PFSK-1 (cell line): Measurements from ENCODE around the gene KAZALD1.

Experiments
- POLR2AphosphoS5 ChIP-seq: IDR thresholded peaks from 2 replicates; pipeline ENCODE4 v1.6.1; 2012; ENCODE audit warnings: low read depth, mild to moderate bottlenecking, control low read depth, low read length, moderate library complexity
- REST ChIP-seq, 2 experiments: IDR thresholded peaks; 2 replicates each; pipeline versions ENCODE4 v1.6.1 to v1.8.0; 2011 to 2012; ENCODE audit warnings: low read depth in 2 of 2, low read length in 2 of 2, control low read depth in 1 of 2, inconsistent platforms in 1 of 2, mild to moderate bottlenecking in 1 of 2, moderate library complexity in 1 of 2; ENCODE audit not compliant: insufficient read depth in 1 of 2
- SIN3A ChIP-seq: IDR thresholded peaks from 2 replicates; pipeline ENCODE4 v1.6.1; 2012; ENCODE audit warnings: mild to moderate bottlenecking, low read length, moderate library complexity, borderline replicate concordance; ENCODE audit not compliant: insufficient read depth
- TAF1 ChIP-seq: IDR thresholded peaks from 2 replicates; pipeline ENCODE4 v1.6.1; 2012; ENCODE audit warnings: low read length, control low read depth, borderline replicate concordance; ENCODE audit not compliant: insufficient read depth

DNA sequence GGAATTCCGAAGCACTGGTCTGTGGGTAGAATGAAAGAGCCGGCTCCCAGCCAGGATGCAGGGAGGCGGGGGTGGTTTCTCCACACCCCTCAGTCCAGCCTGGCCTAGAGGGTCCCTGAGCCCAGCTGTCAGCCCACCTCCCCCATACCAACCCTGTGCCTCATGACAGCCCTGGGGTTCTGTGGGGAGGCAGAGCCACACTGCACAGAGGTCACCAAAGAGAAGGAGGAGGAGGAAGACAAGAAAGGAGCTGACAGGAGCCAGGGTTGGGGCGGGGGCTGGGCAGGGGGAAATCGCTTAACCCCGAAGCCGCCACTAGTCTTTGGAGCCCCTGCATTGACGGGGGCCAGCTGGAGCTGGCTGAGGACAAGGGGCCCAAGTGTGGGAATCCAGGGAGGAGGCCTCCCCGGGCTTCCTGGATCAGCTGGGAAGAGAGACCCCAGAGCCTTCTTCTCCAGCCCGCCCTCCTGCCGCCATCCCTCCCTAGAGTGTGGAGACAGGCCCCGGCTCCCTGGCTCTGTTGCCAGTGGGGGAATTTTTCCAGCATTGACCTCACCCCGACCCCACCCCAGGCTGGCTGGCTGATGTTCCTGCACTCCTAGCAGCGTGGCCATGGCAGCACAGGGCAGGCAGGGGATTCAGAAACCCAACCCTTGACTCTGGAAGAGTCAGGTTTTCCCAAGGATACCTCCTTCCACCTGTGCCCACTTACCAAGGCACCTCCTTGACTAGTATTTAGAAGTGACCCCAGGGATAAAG lies 32.5 kb downstream of the KAZALD1 start:
- TF ChIP-seq POLR2AphosphoS5 (no peak), REST (IDR thresholded peaks at IDR 0.05; ENCODE audit: insufficient read depth in 1 of 2, low read depth in 2 of 2, low read length in 2 of 2) (no peak), SIN3A (no peak), TAF1 (no peak)
